Mammary epithelial cell (primary cell): ENCODE results near the gene CDH15.

Source experiments
- CTCF ChIP-seq, 2 donors: IDR thresholded peaks in 1 of 2; conservative IDR thresholded peaks in 1 of 2; 2 replicates each; pipeline ENCODE4 v1.5.1; 2011 to 2012; ENCODE audit warnings: inconsistent platforms in 2 of 2, low read length in 2 of 2, mild to moderate bottlenecking in 2 of 2, control low read depth in 1 of 2, low read depth in 1 of 2; ENCODE audit not compliant: insufficient read depth in 1 of 2; ENCODE audit errors: extremely low read depth in 1 of 2
- EZH2 ChIP-seq: IDR thresholded peaks from 2 replicates; pipeline ENCODE4 v1.6.1; 2012; ENCODE audit warnings: low read length, inconsistent platforms, borderline replicate concordance

- TF ChIP-seq EZH2 (no peak), CTCF (conservative IDR thresholded peaks at IDR 0.05 in 1 of 2, IDR thresholded peaks at IDR 0.05 in 1 of 2; ENCODE audit: extremely low read depth in 1 of 2, insufficient read depth in 1 of 2, low read depth in 1 of 2, low read length in 2 of 2) (no peak)
Observed at GRCh38 chr16:89242795-89243200, 71.2 kb downstream of the CDH15 start.
